ENCODE measurements around the gene PEX5L. TPM values are rescaled to one million over a fixed set of nuclear protein-coding genes. Genes with fewer than 3 reads are reported as not detected.

PEX5L gene
- total and polyA plus RNA-seq, 12 donors, result 0.01 to 0.94 (median 0.36) TPM; not detected in 3

DNA sequence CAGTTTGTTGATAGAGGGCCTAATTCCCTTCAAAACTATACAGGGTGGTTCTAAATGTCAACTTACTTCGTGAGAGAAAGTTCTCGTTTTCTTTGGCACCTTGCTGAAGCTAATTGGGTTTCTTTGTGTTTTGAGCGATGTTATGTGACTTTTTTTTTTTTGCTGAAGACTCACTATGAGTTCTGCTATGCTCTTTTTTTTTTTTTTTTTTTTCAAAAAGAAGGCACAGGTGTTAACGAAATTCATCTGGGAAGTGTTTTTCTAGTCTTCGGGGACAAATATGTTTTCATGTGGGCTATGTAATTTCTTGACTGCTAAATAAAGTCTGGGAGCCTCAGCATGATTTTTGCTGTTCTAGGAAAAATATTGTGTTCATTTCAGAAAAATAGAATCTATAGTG, 81.5 kb downstream of the PEX5L start:
- no peak for ATAC-seq
- TF ChIP-seq, protein P1, sequence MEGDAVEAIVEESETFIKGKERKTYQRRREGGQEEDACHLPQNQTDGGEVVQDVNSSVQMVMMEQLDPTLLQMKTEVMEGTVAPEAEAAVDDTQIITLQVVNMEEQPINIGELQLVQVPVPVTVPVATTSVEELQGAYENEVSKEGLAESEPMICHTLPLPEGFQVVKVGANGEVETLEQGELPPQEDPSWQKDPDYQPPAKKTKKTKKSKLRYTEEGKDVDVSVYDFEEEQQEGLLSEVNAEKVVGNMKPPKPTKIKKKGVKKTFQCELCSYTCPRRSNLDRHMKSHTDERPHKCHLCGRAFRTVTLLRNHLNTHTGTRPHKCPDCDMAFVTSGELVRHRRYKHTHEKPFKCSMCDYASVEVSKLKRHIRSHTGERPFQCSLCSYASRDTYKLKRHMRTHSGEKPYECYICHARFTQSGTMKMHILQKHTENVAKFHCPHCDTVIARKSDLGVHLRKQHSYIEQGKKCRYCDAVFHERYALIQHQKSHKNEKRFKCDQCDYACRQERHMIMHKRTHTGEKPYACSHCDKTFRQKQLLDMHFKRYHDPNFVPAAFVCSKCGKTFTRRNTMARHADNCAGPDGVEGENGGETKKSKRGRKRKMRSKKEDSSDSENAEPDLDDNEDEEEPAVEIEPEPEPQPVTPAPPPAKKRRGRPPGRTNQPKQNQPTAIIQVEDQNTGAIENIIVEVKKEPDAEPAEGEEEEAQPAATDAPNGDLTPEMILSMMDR (IDR thresholded peaks at IDR 0.05), result no peak
- intact Hi-C loops (cut with DNase I), result no loop called here

DNA sequence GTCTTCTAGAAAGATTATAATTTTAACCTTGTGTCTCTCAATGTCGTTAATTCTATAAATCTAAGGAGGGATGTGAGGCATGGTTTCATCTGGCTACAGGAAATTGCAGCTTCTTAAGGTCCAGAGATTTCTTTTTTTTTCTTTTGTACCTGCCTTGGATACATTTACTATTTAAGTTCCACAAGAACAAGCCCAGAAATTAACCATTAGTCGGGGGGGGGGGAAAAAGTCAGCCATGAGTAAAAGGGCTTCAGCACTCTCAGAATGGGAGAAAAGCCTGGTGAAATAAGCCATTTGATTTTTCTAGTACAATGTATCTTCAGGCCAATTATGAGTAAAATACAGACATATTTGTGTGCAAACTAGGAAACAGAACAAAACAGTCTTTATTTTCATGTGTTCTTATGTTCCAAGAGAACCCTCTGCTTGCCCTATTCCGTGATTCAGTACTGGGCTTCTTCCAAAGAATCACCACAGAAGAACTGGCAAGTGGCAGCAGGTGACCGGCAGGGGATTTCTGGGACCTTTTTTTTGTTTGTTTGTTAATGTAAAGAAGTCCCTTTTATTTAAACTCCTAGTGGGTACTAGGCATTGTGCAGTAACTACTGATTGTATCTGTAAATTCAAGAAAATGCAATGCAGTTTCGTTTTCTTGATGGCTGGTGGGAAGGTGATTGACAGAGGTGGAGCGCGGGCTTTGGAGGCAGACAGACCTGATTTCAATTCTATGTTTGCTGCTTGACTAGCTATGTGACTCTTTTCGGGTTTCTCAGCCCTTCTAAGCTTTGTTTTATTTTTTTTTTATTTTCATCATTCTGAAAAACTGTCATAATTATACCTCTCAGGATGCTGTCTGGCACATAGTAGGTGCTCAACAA, 82.5 kb downstream of the PEX5L start:
- Histone ChIP-seq H3K36me3 (no peaks in the 10 kb centered on the region), H3K4me3 (no peak overlapping the region), H3K27ac (no peak overlapping the region), H3K27me3 (peaks cover 0 to 10% (median 0%) of the 10 kb centered on the region in 7 donors), H3K9me3 (no peaks in the 10 kb centered on the region), H3K4me1 (no peaks in the 10 kb centered on the region)
- intact Hi-C loops (cut with DNase I), result no loop called here
- ATAC-seq (no peak), DNase-seq (no peak)
- TF ChIP-seq, protein P1 (IDR thresholded peaks at IDR 0.05), result no peak
- WGBS, 2 donors, result 61 to 72% methylated on average over 8 of the region's 8 CpGs

More for the DNA sequence above, 81.5 kb downstream of the PEX5L start:
- H3K36me3 ChIP-seq, result no peaks in the 10 kb centered on the region
- no peak overlapping the region for H3K27ac ChIP-seq
- DNase-seq, result no peak
- 79 to 87% methylated on average over 5 of the region's 5 CpGs for WGBS, 2 donors
- no peaks in the 10 kb centered on the region for H3K9me3 ChIP-seq
- peaks cover 0 to 10% (median 0%) of the 10 kb centered on the region in 7 donors for H3K27me3 ChIP-seq
- no peak overlapping the region for H3K4me3 ChIP-seq
- H3K4me1 ChIP-seq, result no peaks in the 10 kb centered on the region

DNA sequence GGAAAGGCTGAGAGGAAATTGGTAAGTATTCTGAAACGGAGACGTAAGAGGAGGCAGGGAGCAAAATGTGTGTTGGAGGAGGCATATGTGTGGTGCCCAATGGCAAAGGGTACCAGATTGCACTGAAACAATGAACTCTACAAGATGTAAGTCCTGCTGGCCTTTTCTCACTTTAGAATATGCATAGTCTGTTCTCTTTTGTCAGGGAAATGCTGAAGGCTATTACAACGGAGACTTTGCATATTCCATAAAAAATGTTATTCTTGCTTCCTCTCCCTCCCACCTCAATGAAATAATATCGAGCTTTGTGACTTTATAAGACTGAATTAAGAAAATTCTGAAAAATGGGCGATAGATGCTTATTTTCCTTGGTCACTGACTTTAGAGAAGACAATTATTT, 85.9 kb downstream of the PEX5L start:
- H3K27me3 ChIP-seq, result peaks cover 0 to 18% (median 4%) of the 10 kb centered on the region in 7 donors
- no peaks in the 10 kb centered on the region for H3K36me3 ChIP-seq
- TF ChIP-seq, protein P1 (IDR thresholded peaks at IDR 0.05), result no peak
- 59% methylated on average over 5 of the region's 5 CpGs for WGBS, 2 donors
- no peak overlapping the region for H3K27ac ChIP-seq
- DNase-seq (no peak), ATAC-seq (no peak)
- intact Hi-C loops (cut with DNase I), result no loop called here
- no peaks in the 10 kb centered on the region for H3K4me1 ChIP-seq
- H3K4me3 ChIP-seq, result no peak overlapping the region
- no peaks in the 10 kb centered on the region for H3K9me3 ChIP-seq

DNA sequence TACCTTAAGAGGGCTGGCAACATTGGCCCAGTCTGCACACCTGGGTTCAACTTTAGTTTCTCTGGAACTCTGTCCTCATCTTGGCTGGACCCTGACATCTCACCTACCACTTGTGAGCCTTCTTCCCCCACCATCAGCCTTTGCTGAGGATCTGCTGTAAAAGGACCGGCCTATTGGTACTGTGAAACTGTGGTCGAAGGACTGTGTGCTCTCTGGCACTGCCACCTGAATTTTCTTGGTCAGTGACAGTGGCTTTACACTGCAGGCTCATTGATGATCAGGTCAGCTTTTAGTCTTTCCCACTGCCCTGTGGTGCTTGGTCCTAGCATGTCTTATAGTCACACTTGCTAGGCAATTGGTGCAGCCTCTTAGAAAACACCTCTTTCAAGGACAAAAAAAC, 86.9 kb downstream of the PEX5L start:
- intact Hi-C loops (cut with DNase I), result no loop called here
- Histone ChIP-seq H3K36me3 (no peaks in the 10 kb centered on the region), H3K27ac (no peak overlapping the region), H3K4me3 (no peak overlapping the region), H3K27me3 (peaks cover 0 to 18% (median 4%) of the 10 kb centered on the region in 7 donors), H3K4me1 (no peaks in the 10 kb centered on the region), H3K9me3 (no peaks in the 10 kb centered on the region)
- WGBS, 2 donors, result 83 to 87% methylated on average over 2 of the region's 2 CpGs
- TF ChIP-seq, protein P1 (IDR thresholded peaks at IDR 0.05), result no peak
- ATAC-seq (no peak), DNase-seq (no peak)

All from heart right ventricle (tissue), 16 donors.